HUES48 (cell line): ENCODE results near the gene NUS1.
"Not testable (repeated sequence)": the region's sequence is repeated elsewhere in the genome, so short reads cannot be mapped to it uniquely, and the experiment has no call there.

Experiments
- H3K27ac ChIP-seq: one replicate; pipeline ENCODE4 v1.7.0; 2013; ENCODE audit warnings: low read depth, low read length, inconsistent platforms
- H3K27me3 ChIP-seq: 2 replicates; pipeline ENCODE4 v1.6.1; 2013; ENCODE audit warnings: mild to moderate bottlenecking, low read length; ENCODE audit not compliant: control insufficient read depth, insufficient read depth
- H3K36me3 ChIP-seq: 2 replicates; pipeline ENCODE4 v1.6.1; 2013; ENCODE audit warnings: low read length; ENCODE audit not compliant: control insufficient read depth, insufficient read depth
- H3K4me1 ChIP-seq: 2 replicates; pipeline ENCODE4 v1.6.1; 2013; ENCODE audit warnings: mild to moderate bottlenecking, low read length; ENCODE audit not compliant: control insufficient read depth, insufficient read depth
- H3K4me3 ChIP-seq: 2 replicates; pipeline ENCODE4 v1.5.1; 2013; ENCODE audit warnings: mild to moderate bottlenecking, low read depth, low read length
- H3K9ac ChIP-seq: 2 replicates; pipeline ENCODE4 v1.6.1; 2013; ENCODE audit warnings: mild to moderate bottlenecking, low read depth, low read length, moderate library complexity
- H3K9me3 ChIP-seq: 2 replicates; pipeline ENCODE4 v1.6.1; 2013; ENCODE audit warnings: low read length; ENCODE audit not compliant: control insufficient read depth, insufficient read depth

The NUS1 gene

DNA sequence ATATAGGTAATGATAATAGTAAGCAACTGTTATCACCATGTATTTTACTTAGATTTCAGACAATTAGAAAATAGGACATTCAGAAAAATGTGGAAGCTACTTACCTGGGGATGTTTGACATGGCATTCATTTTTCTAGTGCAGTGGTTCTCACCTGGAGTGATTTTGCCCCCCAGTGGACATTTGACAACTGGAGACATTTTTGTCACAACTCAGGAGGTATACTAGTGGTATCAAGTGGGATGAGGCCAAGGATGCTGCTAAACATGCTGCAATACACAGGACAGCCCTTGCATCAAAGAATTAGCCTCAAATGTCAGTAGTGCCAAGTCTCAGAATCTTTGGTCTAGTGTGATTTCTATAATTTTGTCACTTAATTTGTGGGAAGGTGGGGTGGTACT lies 36.1 kb downstream of the NUS1 start:
- Histone ChIP-seq H3K36me3 (peaks cover 7% of the 10 kb centered on the region), H3K9me3 (no peaks in the 10 kb centered on the region), H3K27ac (no peak overlapping the region), H3K4me3 (no peak overlapping the region), H3K27me3 (no peaks in the 10 kb centered on the region), H3K9ac (no peak overlapping the region), H3K4me1 (no peaks in the 10 kb centered on the region)

DNA sequence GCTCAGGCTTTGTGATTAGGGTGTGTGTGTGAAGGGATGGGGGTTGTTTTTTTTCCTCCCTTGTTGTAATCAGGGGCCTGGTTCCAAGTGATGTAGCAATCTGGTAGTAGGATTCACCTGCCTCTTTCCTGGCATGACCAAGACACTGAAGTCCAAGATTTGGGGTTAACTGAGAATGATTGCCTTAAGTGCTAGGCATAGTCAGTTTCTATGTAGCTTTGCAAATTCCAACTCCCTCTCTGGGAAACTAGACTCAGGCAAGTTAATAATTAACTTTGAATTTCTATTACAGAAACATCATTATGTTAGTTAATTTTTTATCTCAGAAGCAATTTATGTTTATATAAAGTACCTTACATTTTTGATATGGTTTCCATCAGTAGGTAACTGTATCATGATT lies 43.6 kb downstream of the NUS1 start:
- no peaks in the 10 kb centered on the region for H3K36me3 ChIP-seq
- no peaks in the 10 kb centered on the region for H3K4me1 ChIP-seq
- H3K4me3 ChIP-seq: no peak overlapping the region
- no peak overlapping the region for H3K9ac ChIP-seq
- no peak overlapping the region for H3K27ac ChIP-seq
- H3K9me3 ChIP-seq: peaks cover 20% of the 10 kb centered on the region
- H3K27me3 ChIP-seq: no peaks in the 10 kb centered on the region

DNA sequence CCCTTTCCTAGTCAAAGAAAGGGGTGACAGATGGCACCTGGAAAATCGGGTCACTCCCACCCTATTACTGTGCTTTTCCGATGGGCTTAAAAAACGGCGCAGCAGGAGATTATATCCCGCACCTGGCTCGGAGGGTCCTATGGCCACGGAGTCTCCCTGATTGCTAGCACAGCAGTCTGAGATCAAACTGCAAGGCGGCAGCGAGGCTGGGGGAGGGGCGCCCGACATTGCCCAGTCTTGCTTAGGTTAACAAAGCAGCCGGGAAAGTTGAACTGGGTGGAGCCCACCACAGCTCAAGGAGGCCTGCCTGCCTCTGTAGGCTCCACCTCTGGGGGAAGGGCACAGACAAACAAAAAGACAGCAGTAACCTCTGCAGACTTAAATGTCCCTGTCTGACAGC lies 46.3 kb downstream of the NUS1 start:
- H3K27me3 ChIP-seq, H3K4me3 ChIP-seq, H3K27ac ChIP-seq, H3K4me1 ChIP-seq, H3K36me3 ChIP-seq, H3K9ac ChIP-seq: not testable (repeated sequence)
- peaks cover 20% of the 10 kb centered on the region for H3K9me3 ChIP-seq

DNA sequence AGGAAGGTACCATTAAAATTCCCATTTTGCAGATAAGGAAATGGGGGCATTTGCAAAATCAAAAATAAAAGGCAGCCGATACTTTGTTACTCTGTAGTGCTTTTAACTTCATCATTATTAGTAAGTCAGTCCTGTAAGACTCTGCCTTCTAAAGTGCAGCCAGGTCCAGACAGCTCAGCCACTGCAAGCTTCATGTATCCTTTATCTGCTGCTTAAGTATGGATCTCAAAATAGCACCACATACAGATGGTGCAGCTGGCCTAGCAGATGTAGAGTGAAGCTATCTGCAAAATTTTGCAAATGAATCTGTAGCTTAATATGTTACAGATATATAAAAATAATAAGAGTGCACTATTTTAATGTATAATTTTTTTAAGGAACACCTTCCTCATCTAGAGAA lies 53.4 kb downstream of the NUS1 start:
- Histone ChIP-seq H3K36me3 (no peaks in the 10 kb centered on the region), H3K9me3 (no peaks in the 10 kb centered on the region), H3K4me3 (no peak overlapping the region), H3K27ac (no peak overlapping the region), H3K9ac (no peak overlapping the region), H3K4me1 (no peaks in the 10 kb centered on the region), H3K27me3 (no peaks in the 10 kb centered on the region)

DNA sequence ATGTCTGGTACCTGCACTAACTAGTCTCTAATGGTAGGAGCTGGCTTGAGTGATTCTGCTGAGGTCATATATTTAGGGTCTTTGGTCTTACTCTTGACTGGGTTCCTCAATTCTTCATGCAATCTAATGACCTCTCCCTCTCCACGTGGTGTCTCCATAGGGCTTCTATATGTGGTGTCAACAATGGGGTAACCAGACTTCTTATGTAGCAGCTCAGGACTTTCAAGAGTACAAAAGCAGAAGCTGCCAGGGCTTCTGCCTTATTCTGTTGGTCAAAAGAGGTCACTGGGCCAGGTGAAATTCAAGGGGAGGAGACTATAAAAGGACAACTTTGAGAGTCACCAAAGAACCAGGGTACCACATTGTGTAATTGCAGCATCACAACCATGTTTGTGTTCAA lies 54.3 kb downstream of the NUS1 start:
- H3K9me3 ChIP-seq: no peaks in the 10 kb centered on the region
- H3K9ac ChIP-seq: no peak overlapping the region
- no peak overlapping the region for H3K4me3 ChIP-seq
- no peaks in the 10 kb centered on the region for H3K27me3 ChIP-seq
- no peak overlapping the region for H3K27ac ChIP-seq
- H3K4me1 ChIP-seq: no peaks in the 10 kb centered on the region
- no peaks in the 10 kb centered on the region for H3K36me3 ChIP-seq

DNA sequence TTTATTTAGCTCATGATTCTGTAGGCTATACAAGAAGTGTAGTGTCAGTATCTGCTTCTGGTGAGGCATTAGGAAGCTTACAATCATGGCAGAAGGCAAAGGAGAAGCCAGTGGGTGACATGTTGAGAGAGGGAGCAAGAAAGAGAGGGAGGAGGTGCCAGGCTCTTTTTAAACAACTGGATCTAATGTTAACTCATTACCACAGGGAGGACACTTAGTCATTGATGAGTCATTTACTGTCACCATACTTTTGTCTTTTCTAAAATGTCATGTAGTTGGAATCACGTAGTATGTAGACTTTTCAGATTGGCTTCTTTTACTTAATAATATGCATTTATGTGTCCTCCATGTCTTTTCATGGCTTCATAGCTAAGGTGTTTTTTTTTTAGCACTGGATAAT lies 58.1 kb downstream of the NUS1 start:
- H3K27ac ChIP-seq: no peak overlapping the region
- H3K9me3 ChIP-seq: no peaks in the 10 kb centered on the region
- H3K4me1 ChIP-seq: no peaks in the 10 kb centered on the region
- no peaks in the 10 kb centered on the region for H3K36me3 ChIP-seq
- H3K9ac ChIP-seq: no peak overlapping the region
- H3K27me3 ChIP-seq: no peaks in the 10 kb centered on the region
- H3K4me3 ChIP-seq: no peak overlapping the region

DNA sequence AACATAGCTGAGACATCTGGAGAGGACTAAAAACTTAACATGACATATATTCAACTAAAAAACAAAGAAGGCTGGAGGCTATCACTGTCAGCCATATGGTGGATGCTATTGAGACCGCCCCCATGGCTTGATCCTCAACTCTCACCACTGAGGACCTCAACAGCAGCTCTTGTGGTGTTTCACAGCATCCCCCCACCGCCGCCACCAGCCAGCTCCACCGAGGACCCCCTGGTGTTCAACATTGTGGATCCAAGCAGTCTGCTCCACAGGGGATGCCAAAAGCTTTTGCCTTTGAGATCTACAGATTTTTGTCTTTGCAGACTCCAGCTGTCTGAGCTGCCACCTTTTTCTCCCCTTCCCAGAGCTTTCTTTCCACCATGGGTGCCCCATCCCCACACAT lies 64.6 kb downstream of the NUS1 start:
- no peaks in the 10 kb centered on the region for H3K27me3 ChIP-seq
- H3K36me3 ChIP-seq: no peaks in the 10 kb centered on the region
- H3K9ac ChIP-seq: no peak overlapping the region
- no peak overlapping the region for H3K4me3 ChIP-seq
- H3K4me1 ChIP-seq: peaks cover 16% of the 10 kb centered on the region
- H3K27ac ChIP-seq: no peak overlapping the region
- H3K9me3 ChIP-seq: no peaks in the 10 kb centered on the region

DNA sequence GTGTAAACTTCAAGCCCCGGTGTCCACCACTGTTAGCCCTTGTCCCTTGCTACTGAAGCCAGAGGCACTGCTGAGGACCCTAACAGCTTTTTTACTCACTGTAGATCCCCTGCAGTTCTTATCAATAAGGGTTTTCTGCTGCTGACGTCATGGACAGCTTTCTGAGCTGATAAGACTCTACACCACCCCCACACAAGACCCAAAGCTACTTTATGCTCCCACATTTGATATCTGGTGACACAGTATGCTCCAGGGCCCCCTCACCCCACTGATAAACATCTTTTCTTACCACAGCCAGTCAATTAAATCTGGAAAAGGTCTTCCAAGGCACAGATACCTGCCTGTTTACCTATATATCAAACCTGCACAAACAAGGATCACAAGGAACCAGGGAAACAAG lies 65.3 kb downstream of the NUS1 start:
- Histone ChIP-seq H3K4me1 (peaks cover 16% of the 10 kb centered on the region), H3K36me3 (no peaks in the 10 kb centered on the region), H3K27ac (no peak overlapping the region), H3K4me3 (no peak overlapping the region), H3K9me3 (no peaks in the 10 kb centered on the region), H3K9ac (no peak overlapping the region), H3K27me3 (no peaks in the 10 kb centered on the region)

DNA sequence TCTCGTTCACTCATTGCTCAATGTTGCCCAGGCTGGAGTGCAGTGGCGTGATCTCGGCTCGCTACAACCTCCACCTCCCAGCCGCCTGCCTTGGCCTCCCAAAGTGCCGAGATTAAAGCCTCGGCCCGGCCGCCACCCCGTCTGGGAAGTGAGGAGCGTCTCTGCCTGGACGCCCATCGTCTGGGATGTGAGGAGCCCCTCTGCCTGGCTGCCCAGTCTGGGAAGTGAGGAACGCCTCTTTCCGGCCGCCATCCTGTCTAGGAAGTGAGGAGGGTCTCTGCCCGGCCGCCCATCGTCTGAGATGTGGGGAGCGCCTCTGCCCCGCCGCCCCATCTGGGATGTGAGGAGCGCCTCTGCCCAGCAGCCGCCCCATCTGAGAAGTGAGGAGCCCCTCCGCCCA lies 75.4 kb downstream of the NUS1 start:
- not testable (repeated sequence) for H3K4me1 ChIP-seq, H3K27ac ChIP-seq, H3K9me3 ChIP-seq, H3K36me3 ChIP-seq, H3K27me3 ChIP-seq, H3K9ac ChIP-seq, H3K4me3 ChIP-seq
